CD14-positive monocyte (primary cell): ENCODE data around the gene AKAP6. TPM values are rescaled to one million over a fixed set of nuclear protein-coding genes. Genes with fewer than 3 reads are reported as not detected.
"Not testable (repeated sequence)": the region's sequence is repeated elsewhere in the genome, so short reads cannot be mapped to it uniquely, and the experiment has no call there.

Experiments
- DNase-seq, 3 donors: peaks; one replicate each; pipeline ENCODE4 v3.0.0-alpha.2; 2011 to 2022
- H2AFZ ChIP-seq: 2 replicates; pipeline ENCODE4 v1.6.0; 2012; ENCODE audit warnings: mild to moderate bottlenecking, low read depth, low read length, inconsistent platforms; ENCODE audit not compliant: insufficient read depth, poor library complexity, severe bottlenecking
- H3K27ac ChIP-seq, 2 donors: 1 replicate in 1 of 2; 2 replicates in 1 of 2; pipeline ENCODE4 v1.5.1; 2012 to 2013; ENCODE audit warnings: low read length in 2 of 2, control low read depth in 1 of 2, inconsistent platforms in 1 of 2, low read depth in 1 of 2, mild to moderate bottlenecking in 1 of 2
- H3K27me3 ChIP-seq, 2 donors: one replicate each; pipeline versions ENCODE4 v1.6.0 to v1.6.1; 2011 to 2013; ENCODE audit warnings: low read length in 2 of 2; ENCODE audit not compliant: control insufficient read depth in 2 of 2, insufficient read depth in 2 of 2
- H3K36me3 ChIP-seq, 2 donors: replicated peaks in 1 of 2; 1 replicate in 1 of 2; 2 replicates in 1 of 2; pipeline versions ENCODE4 v1.5.1 to v1.6.1; 2012 to 2013; ENCODE audit warnings: low read length in 2 of 2, control low read depth in 1 of 2, inconsistent platforms in 1 of 2, mild to moderate bottlenecking in 1 of 2; ENCODE audit not compliant: insufficient read depth in 2 of 2, control insufficient read depth in 1 of 2
- H3K4me1 ChIP-seq, 2 donors: 1 replicate in 1 of 2; 2 replicates in 1 of 2; pipeline versions ENCODE4 v1.5.1 to v1.6.1; 2012 to 2013; ENCODE audit warnings: low read length in 2 of 2, control low read depth in 1 of 2, inconsistent platforms in 1 of 2, mild to moderate bottlenecking in 1 of 2, moderate library complexity in 1 of 2; ENCODE audit not compliant: insufficient read depth in 2 of 2, control insufficient read depth in 1 of 2
- H3K4me2 ChIP-seq: replicated peaks from 2 replicates; pipeline ENCODE3; 2012; ENCODE audit warnings: low read length, moderate library complexity, mild to moderate bottlenecking; ENCODE audit not compliant: poor library complexity, severe bottlenecking; ENCODE audit errors: extremely low read depth
- H3K4me3 ChIP-seq, 3 experiments: fragments of 200-600 bp in 1 of 3; sonication (generic) in 1 of 3; replicated peaks in 1 of 3; 1 replicate in 2 of 3; 2 replicates in 1 of 3; pipeline ENCODE4 v1.5.1; 2011 to 2013; ENCODE audit warnings: low read length in 3 of 3, mild to moderate bottlenecking in 3 of 3, control low read depth in 2 of 3, low read depth in 2 of 3, inconsistent platforms in 1 of 3, moderate library complexity in 1 of 3
- H3K79me2 ChIP-seq: 2 replicates; pipeline ENCODE4 v1.6.0; 2012; ENCODE audit warnings: mild to moderate bottlenecking, control low read depth, inconsistent platforms, low read length, moderate library complexity; ENCODE audit not compliant: insufficient read depth
- H3K9ac ChIP-seq: 2 replicates; pipeline ENCODE4 v1.6.0; 2017; ENCODE audit warnings: low read length, mild to moderate bottlenecking; ENCODE audit not compliant: insufficient read depth, poor library complexity, severe bottlenecking
- H3K9me3 ChIP-seq, 2 donors: replicated peaks in 1 of 2; 1 replicate in 1 of 2; 2 replicates in 1 of 2; pipeline versions ENCODE4 v1.5.1 to v1.6.1; 2012 to 2013; ENCODE audit warnings: low read length in 2 of 2, control low read depth in 1 of 2; ENCODE audit not compliant: control insufficient read depth in 1 of 2, insufficient read depth in 1 of 2
- H4K20me1 ChIP-seq: 2 replicates; pipeline ENCODE4 v1.6.0; 2012; ENCODE audit warnings: mild to moderate bottlenecking, low read length, control low read depth, moderate library complexity; ENCODE audit not compliant: insufficient read depth
- H3K27ac Mint-ChIP-seq, 7 donors: one replicate each; pipeline ENCODE4 v1.8.0; 2020; ENCODE audit warnings: mild to moderate bottlenecking in 7 of 7, mixed read lengths in 7 of 7, moderate library complexity in 6 of 7, inconsistent platforms in 2 of 7
- H3K27me3 Mint-ChIP-seq, 3 donors: one replicate each; pipeline ENCODE4 v1.8.0; 2021 to 2022; ENCODE audit warnings: low read depth in 3 of 3, mild to moderate bottlenecking in 3 of 3, mixed read lengths in 3 of 3, moderate library complexity in 3 of 3, inconsistent platforms in 1 of 3
- H3K36me3 Mint-ChIP-seq, 2 donors: one replicate each; pipeline ENCODE4 v1.8.0; 2020; ENCODE audit warnings: mixed read lengths in 2 of 2, inconsistent platforms in 1 of 2, mild to moderate bottlenecking in 1 of 2
- H3K4me1 Mint-ChIP-seq: one replicate; pipeline ENCODE4 v1.8.0; 2020; ENCODE audit warnings: mild to moderate bottlenecking, mixed read lengths
- H3K4me3 Mint-ChIP-seq, 2 donors: one replicate each; pipeline ENCODE4 v1.8.0; 2020; ENCODE audit warnings: mild to moderate bottlenecking in 2 of 2, mixed read lengths in 2 of 2, moderate library complexity in 1 of 2
- H3K9me3 Mint-ChIP-seq, 7 donors: one replicate each; pipeline ENCODE4 v1.8.0; 2020 to 2022; ENCODE audit warnings: mixed read lengths in 7 of 7, mild to moderate bottlenecking in 6 of 7, moderate library complexity in 6 of 7, inconsistent platforms in 2 of 7
- WGBS: methylation state at CpG from one replicate; pipeline ENCODE4 v1.1.5; 2013; ENCODE audit warnings: missing lambda C conversion rate; ENCODE audit not compliant: insufficient coverage; 5-methylcytosine and 5-hydroxymethylcytosine counted together
- intact Hi-C, 2 donors: fragments of 100-400 bp; cut with micrococcal nuclease; formaldehyde crosslinking; loops; one replicate each; pipeline versions ENCODE4 v1.15.0 to v1.15.1; 2023
- polyA plus RNA-seq, 3 donors: library from polyadenylated mRNA; depleted of rRNA in 1 of 3; unstranded in 2 of 3; stranded (reverse) in 1 of 3; fragments of 300-500 nt in 2 of 3; fragments of >200 nt in 1 of 3; fragmentation: Illumina TruSeq in 2 of 3; gene quantifications; 1 replicate in 2 of 3; 2 replicates in 1 of 3; pipeline ENCODE4 v1.2.3, GENCODE V29; 2012 to 2021
- TF ChIP-seq, protein P1 (sequence below): fragments of 200-600 bp; IDR thresholded peaks from one replicate; pipeline ENCODE4 v1.8.0; 2022; ENCODE audit warnings: antibody characterized with exemption, mild to moderate bottlenecking

AKAP6 gene
- polyA plus RNA-seq, 3 donors, result not detected

DNA sequence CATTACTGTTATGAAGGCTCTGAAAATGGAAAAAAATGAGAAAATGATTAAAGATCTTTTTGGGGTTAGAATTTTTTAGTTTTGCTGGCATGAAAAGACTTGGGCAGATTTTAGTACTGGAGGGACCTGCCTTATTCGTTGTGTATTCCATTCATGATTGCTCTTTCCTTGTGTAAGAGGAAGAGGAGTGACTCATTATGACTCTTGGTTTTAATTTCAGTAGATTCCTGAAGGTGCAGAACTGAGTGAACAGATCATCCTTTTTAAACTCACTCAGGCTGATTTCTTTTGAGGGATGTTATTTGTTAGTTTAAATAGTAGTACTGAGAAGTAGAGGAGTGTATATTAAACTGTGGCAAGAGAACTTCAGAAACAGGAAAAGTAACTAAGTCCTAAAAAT is 41.6 kb downstream of the AKAP6 start:
- H3K36me3 ChIP-seq, result no peaks in the 10 kb centered on the region
- no peak overlapping the region for H2AFZ ChIP-seq
- no peaks in the 10 kb centered on the region for H3K4me1 ChIP-seq
- intact Hi-C loops, result no loop called here
- TF ChIP-seq, protein P1, sequence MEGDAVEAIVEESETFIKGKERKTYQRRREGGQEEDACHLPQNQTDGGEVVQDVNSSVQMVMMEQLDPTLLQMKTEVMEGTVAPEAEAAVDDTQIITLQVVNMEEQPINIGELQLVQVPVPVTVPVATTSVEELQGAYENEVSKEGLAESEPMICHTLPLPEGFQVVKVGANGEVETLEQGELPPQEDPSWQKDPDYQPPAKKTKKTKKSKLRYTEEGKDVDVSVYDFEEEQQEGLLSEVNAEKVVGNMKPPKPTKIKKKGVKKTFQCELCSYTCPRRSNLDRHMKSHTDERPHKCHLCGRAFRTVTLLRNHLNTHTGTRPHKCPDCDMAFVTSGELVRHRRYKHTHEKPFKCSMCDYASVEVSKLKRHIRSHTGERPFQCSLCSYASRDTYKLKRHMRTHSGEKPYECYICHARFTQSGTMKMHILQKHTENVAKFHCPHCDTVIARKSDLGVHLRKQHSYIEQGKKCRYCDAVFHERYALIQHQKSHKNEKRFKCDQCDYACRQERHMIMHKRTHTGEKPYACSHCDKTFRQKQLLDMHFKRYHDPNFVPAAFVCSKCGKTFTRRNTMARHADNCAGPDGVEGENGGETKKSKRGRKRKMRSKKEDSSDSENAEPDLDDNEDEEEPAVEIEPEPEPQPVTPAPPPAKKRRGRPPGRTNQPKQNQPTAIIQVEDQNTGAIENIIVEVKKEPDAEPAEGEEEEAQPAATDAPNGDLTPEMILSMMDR, result no peak
- no peaks in the 10 kb centered on the region for H3K79me2 ChIP-seq
- H3K9me3 ChIP-seq, result no peaks in the 10 kb centered on the region
- Mint-ChIP-seq H3K9me3 (peaks cover 0 to 6% (median 0%) of the 10 kb centered on the region in 7 donors), H3K4me1 (no peaks in the 10 kb centered on the region), H3K27me3 (peaks cover 0 to 1% (median 0%) of the 10 kb centered on the region in 3 donors), H3K36me3 (no peaks in the 10 kb centered on the region), H3K4me3 (no peak overlapping the region), H3K27ac (no peak overlapping the region)
- no peak overlapping the region for H3K9ac ChIP-seq
- H3K4me2 ChIP-seq, result no peak overlapping the region
- WGBS, result no CpG with 5 or more reads among the region's 1 CpG
- no peak overlapping the region for H3K4me3 ChIP-seq
- no peak overlapping the region for H3K27ac ChIP-seq
- H4K20me1 ChIP-seq, result no peaks in the 10 kb centered on the region
- no peaks in the 10 kb centered on the region for H3K27me3 ChIP-seq
- DNase-seq, result no peak

DNA sequence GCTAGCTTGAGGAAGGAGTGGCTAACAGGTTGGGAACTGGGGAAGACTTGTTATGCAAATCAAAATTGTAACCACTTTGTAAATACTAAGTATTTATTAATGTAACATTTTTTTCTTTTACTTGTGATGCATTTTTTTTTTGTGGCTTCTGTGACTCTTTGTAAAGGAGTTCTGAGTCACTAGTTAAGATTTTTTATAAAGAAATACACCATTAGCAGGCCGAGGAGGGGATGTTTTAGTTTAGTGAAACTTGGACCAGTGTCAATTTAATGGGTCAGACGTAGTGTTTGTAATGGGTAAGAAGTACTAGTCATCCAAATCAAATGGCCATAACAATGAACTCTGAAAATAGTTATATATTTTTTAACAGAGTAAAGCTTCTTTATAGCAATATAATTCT is 43.1 kb downstream of the AKAP6 start:
- Mint-ChIP-seq H3K4me3 (no peak overlapping the region), H3K4me1 (no peaks in the 10 kb centered on the region), H3K9me3 (peaks cover 0 to 6% (median 0%) of the 10 kb centered on the region in 7 donors), H3K36me3 (no peaks in the 10 kb centered on the region), H3K27ac (no peak overlapping the region), H3K27me3 (peaks cover 0 to 1% (median 0%) of the 10 kb centered on the region in 3 donors)
- H3K27me3 ChIP-seq, result no peaks in the 10 kb centered on the region
- intact Hi-C loops, result no loop called here
- no peak overlapping the region for H3K4me3 ChIP-seq
- no CpG with 5 or more reads among the region's 2 CpGs for WGBS
- TF ChIP-seq, protein P1, result no peak
- H3K9me3 ChIP-seq, result no peaks in the 10 kb centered on the region
- DNase-seq, result no peak
- no peak overlapping the region for H3K9ac ChIP-seq
- H3K27ac ChIP-seq, result no peak overlapping the region
- no peaks in the 10 kb centered on the region for H3K79me2 ChIP-seq
- no peak overlapping the region for H2AFZ ChIP-seq
- no peaks in the 10 kb centered on the region for H3K4me1 ChIP-seq
- H3K36me3 ChIP-seq, result no peaks in the 10 kb centered on the region
- H4K20me1 ChIP-seq, result no peaks in the 10 kb centered on the region
- H3K4me2 ChIP-seq, result no peak overlapping the region

DNA sequence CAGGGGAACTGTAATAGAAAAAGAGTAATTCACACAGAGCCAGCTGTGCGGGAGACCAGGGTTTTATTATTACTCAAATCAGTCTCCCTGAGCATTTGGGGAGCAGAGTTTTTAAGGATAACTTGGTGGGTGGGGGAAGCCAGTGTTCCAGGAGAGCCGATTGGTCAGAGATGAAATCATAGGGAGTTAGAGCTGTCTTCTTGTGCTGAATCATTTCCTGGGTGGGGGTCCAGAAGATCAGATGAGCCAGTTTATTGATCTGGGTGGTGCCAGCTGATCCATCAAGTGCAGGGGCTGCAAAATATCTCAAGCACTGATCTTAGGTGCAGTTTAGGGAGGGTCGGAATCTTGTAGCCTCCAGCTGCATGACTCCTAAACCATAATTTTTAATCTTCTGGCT is 44.1 kb downstream of the AKAP6 start:
- DNase-seq, H3K4me1 ChIP-seq, H2AFZ ChIP-seq, intact Hi-C loops, H3K27me3 Mint-ChIP-seq, H4K20me1 ChIP-seq, H3K9me3 ChIP-seq, H3K9ac ChIP-seq, H3K9me3 Mint-ChIP-seq, H3K4me3 Mint-ChIP-seq, H3K4me1 Mint-ChIP-seq, H3K27me3 ChIP-seq, H3K36me3 Mint-ChIP-seq, H3K4me2 ChIP-seq, H3K4me3 ChIP-seq, H3K27ac Mint-ChIP-seq, H3K27ac ChIP-seq, H3K36me3 ChIP-seq, H3K79me2 ChIP-seq: not testable (repeated sequence)
- 75% methylated on average over 2 of the region's 3 CpGs for WGBS
